DMS53 treated with DMSO at 0.1 percent for 48 hours (cell line): ENCODE measurements around the gene PAWR.
A peak's percentile ranks its signal among the peaks of the same experiment; 100 is the strongest.
"Not testable (repeated sequence)": the region's sequence is repeated elsewhere in the genome, so short reads cannot be mapped to it uniquely, and the experiment has no call there.

Experiments
- DNase-seq: peaks from one replicate; lab custom pipeline; 2025; ENCODE audit not compliant: unreplicated experiment; lab: John Stamatoyannopoulos, UW

The PAWR gene

GRCh38 chr12:79687711-79688260 is 3.0 kb downstream of the PAWR start:
- DNase-seq = no peak

- no peak for DNase-seq
These were observed 4.6 kb downstream of the PAWR start for GRCh38 chr12:79686171-79686570.

GRCh38 chr12:79685068-79685467 is 5.7 kb downstream of the PAWR start:
- DNase-seq = peak; percentile 47

GRCh38 chr12:79684338-79684737 is 6.4 kb downstream of the PAWR start:
- DNase-seq = not testable (repeated sequence)

GRCh38 chr12:79682593-79682992 is 8.2 kb downstream of the PAWR start:
- DNase-seq = no peak

- peak; percentile 55 for DNase-seq
These were observed 9.7 kb downstream of the PAWR start for GRCh38 chr12:79681008-79681590.

GRCh38 chr12:79680051-79680450 is 10.7 kb downstream of the PAWR start:
- no peak for DNase-seq

- no peak for DNase-seq
These were observed 12.5 kb downstream of the PAWR start for GRCh38 chr12:79678306-79678705.

- no peak for DNase-seq
These were observed 13.1 kb downstream of the PAWR start for GRCh38 chr12:79677672-79678071.

GRCh38 chr12:79676579-79676978 is 14.2 kb downstream of the PAWR start:
- DNase-seq = no peak

GRCh38 chr12:79674629-79675028 is 16.1 kb downstream of the PAWR start:
- DNase-seq = no peak

- DNase-seq = peak; percentile 17
These were observed 17.4 kb downstream of the PAWR start for GRCh38 chr12:79673354-79673753.

- DNase-seq = no peak
These were observed 22.7 kb downstream of the PAWR start for GRCh38 chr12:79668113-79668512.

GRCh38 chr12:79665212-79665887 is 25.4 kb downstream of the PAWR start:
- no peak for DNase-seq

GRCh38 chr12:79664518-79664917 is 26.2 kb downstream of the PAWR start:
- DNase-seq = no peak

GRCh38 chr12:79662046-79662811 is 28.5 kb downstream of the PAWR start:
- no peak for DNase-seq

- no peak for DNase-seq
These were observed 29.1 kb downstream of the PAWR start for GRCh38 chr12:79661629-79662028.

GRCh38 chr12:79659961-79660431 is 30.8 kb downstream of the PAWR start:
- DNase-seq = no peak

GRCh38 chr12:79658221-79658620 is 32.5 kb downstream of the PAWR start:
- DNase-seq = no peak

GRCh38 chr12:79657136-79657535 is 33.6 kb downstream of the PAWR start:
- DNase-seq = no peak

- DNase-seq = no peak
These were observed 35.7 kb downstream of the PAWR start for GRCh38 chr12:79655036-79655435.

- no peak for DNase-seq
These were observed 38.2 kb downstream of the PAWR start for GRCh38 chr12:79652521-79652920.
